HG03378 (cell line): ENCODE data around the gene RBP5.

Source experiments
- ATAC-seq: cut with Tn5 transposase; IDR thresholded peaks from one replicate; pipeline ENCODE4 v1.9.1; 2021; ENCODE audit warnings: mild to moderate bottlenecking, moderate library complexity; ENCODE audit not compliant: unreplicated experiment

Gene RBP5

DNA sequence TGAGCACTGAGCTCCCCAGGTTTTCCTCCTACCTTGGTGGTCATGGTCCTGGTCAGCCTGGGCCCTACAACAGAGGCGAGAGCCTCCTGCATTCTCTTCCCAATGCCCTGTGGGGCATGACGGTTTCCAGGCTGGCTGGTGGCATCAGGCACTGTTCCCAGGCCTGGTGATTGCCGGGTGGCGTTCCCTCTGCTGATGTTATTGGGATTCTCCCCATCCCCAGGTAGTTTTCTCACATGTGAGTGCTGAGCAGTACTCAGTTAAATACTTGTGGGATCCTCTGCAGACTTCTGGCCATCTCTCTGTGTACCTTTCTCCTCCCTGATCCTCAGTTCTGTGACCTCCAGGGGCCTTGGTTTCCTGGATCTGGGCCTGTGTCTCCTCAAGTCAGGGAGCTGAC is 52.2 kb downstream of the RBP5 start:
- ATAC-seq: no peak

DNA sequence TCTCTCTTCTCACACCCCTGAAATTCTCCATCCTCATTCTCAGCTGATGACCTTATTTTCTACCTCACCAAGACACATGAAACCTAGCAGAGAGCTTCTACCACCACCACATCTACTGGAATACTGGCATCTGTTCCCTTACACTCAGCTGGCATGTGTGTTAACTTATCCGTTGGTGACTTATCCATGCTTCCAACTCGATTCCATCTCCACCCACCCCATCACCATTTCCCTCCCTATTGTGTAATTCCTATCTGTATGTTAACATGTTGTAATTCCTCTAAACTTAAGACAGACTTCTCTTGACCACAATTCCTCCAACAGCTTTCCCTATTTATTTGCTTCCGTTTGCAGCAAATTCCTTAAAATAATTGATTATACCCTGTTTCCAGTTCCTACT is 52.8 kb downstream of the RBP5 start:
- no peak for ATAC-seq

DNA sequence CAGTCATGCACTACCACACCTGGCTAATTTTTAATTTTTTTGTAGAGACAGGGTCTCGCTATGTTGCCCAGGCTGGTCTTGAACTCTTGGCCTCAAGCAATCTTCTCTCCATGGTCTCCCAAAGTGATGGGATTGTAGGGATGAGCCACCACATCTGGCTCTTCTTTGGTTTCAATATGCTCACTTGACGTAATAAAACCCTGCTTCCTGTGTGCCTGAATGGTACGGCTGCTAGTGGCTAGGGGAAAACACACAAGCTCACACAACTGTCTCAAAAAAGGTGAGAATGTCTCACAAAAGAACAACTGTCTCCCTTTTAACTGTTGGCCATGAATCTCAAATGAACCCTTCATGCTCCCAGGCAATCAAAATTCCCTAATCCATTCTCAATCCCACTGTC is 53.2 kb downstream of the RBP5 start:
- no peak for ATAC-seq

GRCh38 chr12:7073946-7074345 is 54.7 kb downstream of the RBP5 start:
- no peak for ATAC-seq
